GM18861 (cell line): ENCODE measurements around the gene STIMATE.
A peak's percentile ranks its signal among the peaks of the same experiment; 100 is the strongest.

ENCODE experiments used
- ATAC-seq: cut with Tn5 transposase; IDR thresholded peaks from one replicate; pipeline ENCODE4 v1.9.1; 2021; ENCODE audit not compliant: unreplicated experiment

STIMATE gene

DNA sequence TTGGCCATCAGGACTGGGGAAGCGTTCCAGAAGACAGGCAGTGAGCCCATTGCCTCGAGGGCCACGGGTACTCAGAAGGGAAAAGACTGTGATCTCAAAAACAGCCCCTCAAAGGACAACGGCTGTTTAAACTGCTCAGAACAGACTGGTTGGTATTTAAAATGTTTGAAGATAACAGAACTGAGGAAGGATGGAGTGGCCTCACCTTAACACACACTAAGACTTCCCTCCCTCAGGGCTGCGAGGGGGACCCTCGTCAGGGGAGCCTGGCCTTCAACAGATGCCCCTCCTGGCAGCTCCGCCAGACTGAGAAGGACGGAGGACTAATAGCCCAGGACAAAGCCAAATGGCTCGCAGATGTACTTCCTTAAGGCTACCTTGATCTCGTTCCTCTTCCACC is 2.6 kb downstream of the STIMATE start:
- ATAC-seq, result no peak

DNA sequence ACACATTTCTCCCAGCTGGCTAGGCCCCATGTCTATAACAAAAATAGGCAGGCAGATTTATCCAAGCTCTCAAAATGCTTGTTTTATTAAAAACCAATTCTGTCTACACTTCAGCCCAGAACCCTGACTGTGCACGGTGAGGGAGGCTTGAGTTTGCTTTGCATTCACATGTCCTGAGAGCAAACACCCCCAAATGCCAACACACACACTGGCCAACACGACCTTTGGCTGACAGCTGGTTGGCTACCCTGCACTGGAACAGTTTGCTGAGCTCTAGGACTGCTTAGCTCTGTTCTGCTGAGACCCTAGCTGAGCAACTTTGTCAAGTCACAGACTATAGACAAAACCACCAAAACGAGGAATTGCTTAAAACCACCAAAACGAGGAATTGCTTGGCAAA is 3.6 kb downstream of the STIMATE start:
- ATAC-seq, result no peak

GRCh38 chr3:52892625-52893311 is 4.6 kb downstream of the STIMATE start:
- no peak for ATAC-seq

DNA sequence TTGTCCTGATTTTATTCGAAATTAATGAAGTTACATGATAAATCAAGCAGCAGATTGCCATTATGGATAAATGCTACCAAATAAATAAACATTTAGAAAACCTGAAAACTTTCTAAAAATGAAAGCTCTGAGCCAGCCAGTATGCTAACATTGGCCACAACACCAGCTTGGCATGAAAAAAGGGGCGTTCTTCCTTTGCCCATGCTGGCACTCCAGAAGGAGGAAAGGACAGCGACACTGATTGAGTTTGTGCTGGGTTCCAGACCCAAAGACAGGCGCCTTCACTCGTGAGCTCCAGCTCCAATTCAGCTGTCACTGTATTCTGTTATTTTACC is 5.1 kb downstream of the STIMATE start:
- no peak for ATAC-seq

GRCh38 chr3:52891615-52892081 is 5.7 kb downstream of the STIMATE start:
- ATAC-seq, result no peak

GRCh38 chr3:52891164-52891563 is 6.2 kb downstream of the STIMATE start:
- ATAC-seq, result no peak

DNA sequence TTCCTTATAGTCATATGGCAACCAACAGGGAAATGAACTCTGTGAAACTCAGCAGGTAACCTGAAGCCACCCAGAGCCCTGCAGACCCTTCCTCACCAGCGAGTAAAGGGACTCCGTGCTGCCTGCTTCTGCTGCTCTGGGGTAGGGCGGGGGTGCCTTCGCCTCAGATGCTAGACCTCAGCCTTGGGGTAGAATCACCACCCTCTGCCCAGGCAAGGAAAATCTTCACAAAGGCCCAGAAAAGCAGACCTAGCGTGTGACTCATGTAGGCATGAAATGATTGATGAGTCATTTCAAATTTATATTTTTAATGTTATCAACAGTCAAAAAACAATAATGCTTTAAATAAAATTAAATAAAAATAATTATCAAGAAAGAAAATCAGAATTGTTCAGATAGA is 6.6 kb downstream of the STIMATE start:
- ATAC-seq, result no peak

- no peak for ATAC-seq
These were observed 7.4 kb downstream of the STIMATE start for GRCh38 chr3:52889901-52890300.

GRCh38 chr3:52887166-52887565 is 10.2 kb downstream of the STIMATE start:
- ATAC-seq, result no peak

GRCh38 chr3:52886049-52886730 is 11.2 kb downstream of the STIMATE start:
- ATAC-seq, result no peak

- ATAC-seq, result no peak
These were observed 15.0 kb downstream of the STIMATE start for GRCh38 chr3:52882377-52882776.

DNA sequence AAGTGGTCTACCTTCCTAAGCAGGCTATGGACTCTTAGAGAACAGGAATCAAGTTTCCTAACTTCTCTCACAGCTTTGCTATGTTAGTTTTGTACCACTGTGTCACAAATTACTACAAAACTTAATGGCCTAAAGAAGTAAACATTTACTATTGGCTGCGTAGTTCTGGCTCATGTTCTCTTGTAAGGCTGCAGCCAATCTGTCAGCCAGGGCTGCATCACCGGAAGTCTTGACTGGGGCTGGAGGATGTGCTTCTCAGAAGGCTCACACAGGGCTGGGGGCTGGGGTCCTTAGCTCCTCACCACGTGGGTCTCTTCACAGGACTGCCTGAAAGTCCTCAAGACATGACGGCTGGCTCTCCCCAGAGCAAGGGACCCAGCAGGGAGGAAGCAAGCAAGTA is 15.5 kb downstream of the STIMATE start:
- ATAC-seq, result no peak

- no peak for ATAC-seq
These were observed 16.9 kb downstream of the STIMATE start for GRCh38 chr3:52880474-52880873.

DNA sequence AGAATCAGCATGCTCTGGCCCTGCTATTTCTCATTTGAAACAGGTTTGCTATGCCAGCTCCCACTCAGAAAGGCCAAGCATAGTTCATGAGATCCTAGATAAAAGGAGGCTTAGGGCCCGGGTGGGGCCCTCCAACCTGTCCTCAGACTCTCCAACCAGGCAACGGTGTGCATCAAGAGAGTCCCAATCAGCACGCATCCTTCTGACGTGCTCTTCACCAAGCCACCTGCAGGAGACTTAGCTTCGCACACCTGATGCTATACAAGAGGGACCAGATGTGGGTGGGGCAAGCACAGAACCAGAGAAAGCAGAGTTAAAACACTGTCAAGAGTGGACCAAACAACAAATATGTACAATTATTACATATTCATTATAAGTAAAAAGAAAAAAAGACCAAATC is 17.3 kb downstream of the STIMATE start:
- ATAC-seq, result no peak

- no peak for ATAC-seq
These were observed 17.8 kb downstream of the STIMATE start for GRCh38 chr3:52879581-52879980.

DNA sequence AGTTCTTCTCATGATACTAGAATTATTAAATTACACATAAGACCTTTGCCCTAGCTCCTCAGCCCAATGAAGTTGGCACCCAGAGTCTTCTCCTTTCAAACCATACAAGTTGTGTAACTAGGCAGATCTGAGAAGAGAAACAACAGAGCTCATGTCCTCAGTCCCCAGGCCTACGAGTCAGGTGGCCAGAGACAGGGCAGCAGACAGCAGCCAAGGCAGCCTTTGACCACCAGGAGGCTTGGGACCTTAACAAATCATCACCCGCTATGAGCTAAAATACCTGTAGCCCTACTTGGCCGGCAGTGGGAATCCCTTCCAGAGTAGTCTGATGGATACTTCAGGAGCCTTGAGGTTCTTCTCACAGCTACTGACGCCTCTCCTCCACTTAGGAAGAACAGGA is 18.3 kb downstream of the STIMATE start:
- ATAC-seq, result no peak

- ATAC-seq, result no peak
These were observed 20.3 kb downstream of the STIMATE start for GRCh38 chr3:52877085-52877484.

GRCh38 chr3:52874864-52875587 is 22.3 kb downstream of the STIMATE start:
- ATAC-seq, result no peak

DNA sequence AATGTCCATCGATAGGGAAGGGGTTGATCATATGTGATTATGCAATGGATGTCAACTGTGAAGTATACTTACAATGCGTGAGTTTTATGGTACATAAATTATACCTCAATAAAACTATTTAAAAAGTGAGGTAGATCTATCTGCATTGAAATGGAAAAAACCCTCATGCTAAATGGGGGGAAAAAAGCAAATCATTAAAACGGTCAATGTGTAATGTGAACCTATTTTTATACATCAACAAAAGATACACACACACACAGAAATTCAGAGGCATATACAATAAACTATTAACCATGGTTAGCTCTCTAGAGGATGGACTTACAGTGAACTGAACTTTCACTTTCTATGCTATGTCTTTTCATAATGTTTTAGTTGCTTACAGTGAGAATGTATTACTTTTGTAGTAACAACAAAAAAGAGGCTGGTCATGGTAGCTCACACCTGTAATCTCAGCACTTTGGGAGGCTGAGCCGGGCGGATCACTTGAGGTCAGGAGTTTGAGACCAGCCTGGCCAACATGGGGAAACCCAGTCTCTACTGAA is 23.1 kb downstream of the STIMATE start:
- ATAC-seq, result peak; percentile 50

DNA sequence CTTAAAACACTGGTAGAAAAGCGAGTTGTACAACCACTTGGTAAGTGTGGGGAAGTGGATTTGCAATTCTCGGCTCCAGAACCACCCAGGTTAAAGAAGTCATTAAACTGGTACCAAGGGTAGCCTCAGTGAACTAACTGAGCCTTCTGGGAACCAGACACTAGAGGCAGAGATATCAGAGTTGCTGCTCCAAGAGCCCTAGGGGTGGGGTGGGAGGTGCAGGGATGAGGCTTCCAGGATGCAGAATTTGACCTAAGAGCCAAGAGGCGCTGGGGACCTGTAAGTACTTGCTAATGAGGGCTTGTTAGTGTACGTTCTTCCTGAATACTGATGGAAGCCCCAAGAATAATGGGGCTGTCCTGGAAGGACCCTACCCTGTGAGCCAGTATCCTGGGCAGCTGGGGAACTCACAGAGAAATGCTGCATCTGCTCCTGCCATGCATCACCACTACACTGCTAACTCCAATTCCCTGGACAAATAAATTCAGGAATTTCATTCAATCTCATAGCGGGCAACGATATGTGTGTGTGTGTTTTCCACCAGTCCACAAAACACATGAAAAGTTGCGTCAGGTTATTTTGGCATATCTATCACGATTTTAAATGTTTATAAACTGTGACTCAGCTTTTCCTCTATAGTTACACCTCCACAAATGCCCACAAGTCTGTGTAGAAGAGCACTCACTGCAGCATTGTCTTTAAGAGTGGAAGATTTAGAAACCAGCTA is 23.8 kb downstream of the STIMATE start:
- ATAC-seq, result no peak

GRCh38 chr3:52872245-52872644 is 25.1 kb downstream of the STIMATE start:
- no peak for ATAC-seq
